Measurements from ENCODE around the gene KLHL3. TPM values are rescaled to one million over a fixed set of nuclear protein-coding genes. Genes with fewer than 3 reads are reported as not detected.

KLHL3 gene
- total and polyA plus RNA-seq, 9 of the 15 experiments (the other 6 are each of a cell fraction or from before 2014, with no cell fraction given), result under 0.01 to 1.5 (median 0.22) TPM

GRCh38 chr5:137751869-137752491 is 16.1 kb upstream of the KLHL3 start (continued):
- no peak for TF ChIP-seq CTCFL (IDR thresholded peaks at IDR 0.05; ENCODE audit: borderline replicate concordance, insufficient read depth, low read depth, low read length, poor library complexity, severe bottlenecking)
- TF ChIP-seq ZNF668 (CRISPR knock-in tag; IDR thresholded peaks at IDR 0.05), result no peak
- no peak for TF ChIP-seq ZNF398 (CRISPR knock-in tag; IDR thresholded peaks at IDR 0.05)
- TF ChIP-seq ZKSCAN3 (CRISPR knock-in tag; IDR thresholded peaks at IDR 0.05), result no peak
- no peak for TF ChIP-seq KDM1A (IDR thresholded peaks at IDR 0.05)
- TF ChIP-seq BRF1 (IDR thresholded peaks at IDR 0.05; ENCODE audit: borderline replicate concordance, extremely low read depth, insufficient read length), result no peak
- peak; percentile 91 for TF ChIP-seq ZNF384 (IDR thresholded peaks at IDR 0.05; ENCODE audit: low read depth, low read length)
- TF ChIP-seq CHAMP1 (IDR thresholded peaks at IDR 0.05), result no peak
- no peak for TF ChIP-seq SAP30 (IDR thresholded peaks at IDR 0.05; ENCODE audit: borderline replicate concordance, insufficient read depth, low read depth, low read length, poor library complexity, severe bottlenecking)
- no peak for TF ChIP-seq ZNF584 (CRISPR knock-in tag; IDR thresholded peaks at IDR 0.05; ENCODE audit: low read depth)
- TF ChIP-seq THRA (IDR thresholded peaks at IDR 0.05), result no peak
- TF ChIP-seq SNIP1 (IDR thresholded peaks at IDR 0.05; ENCODE audit: low read depth), result no peak
- no peak for TF ChIP-seq ZNF766 (CRISPR knock-in tag; conservative IDR thresholded peaks at IDR 0.05)
- TF ChIP-seq KLF6 (CRISPR knock-in tag; IDR thresholded peaks at IDR 0.05; ENCODE audit: borderline replicate concordance), result no peak
- no peak for TF ChIP-seq TSC22D4 (tag; IDR thresholded peaks at IDR 0.05)
- 0 out of 2 replicates have a peak, but pooled peaks have one; percentile 9 for TF ChIP-seq ILF3 (IDR thresholded peaks at IDR 0.05; ENCODE audit: borderline replicate concordance)
- no peak for TF ChIP-seq HCFC1 (IDR thresholded peaks at IDR 0.05; ENCODE audit: low read depth, low read length)
- TF ChIP-seq MLX (CRISPR knock-in tag; conservative IDR thresholded peaks at IDR 0.05), result no peak
- 0 out of 2 replicates have a peak, but pooled peaks have one; percentile 21 for TF ChIP-seq KAT7 (CRISPR knock-in tag; IDR thresholded peaks at IDR 0.05; ENCODE audit: borderline replicate concordance)
